ENCODE measurements around the gene TMEM253. TPM values are rescaled to one million over a fixed set of nuclear protein-coding genes. Genes with fewer than 3 reads are reported as not detected.

TMEM253 gene
- total RNA-seq, 4 donors from 2014 or later = 9.1 to 140 (median 124) TPM

GRCh38 chr14:21089877-21090193 lies 11.0 kb upstream of the TMEM253 start:
- Histone ChIP-seq H3K36me3 (peaks cover 0 to 39% (median 0%) of the 10 kb centered on the region in 3 donors), H3K4me1 (peaks cover 0 to 19% (median 0%) of the 10 kb centered on the region in 4 donors), H3K27me3 (no peaks in the 10 kb centered on the region), H3K27ac (no peak overlapping the region), H3K9me3 (no peaks in the 10 kb centered on the region), H3K4me3 (no peak overlapping the region)
- TF ChIP-seq CTCF (IDR thresholded peaks at IDR 0.05) = no peak
- TF ChIP-seq POLR2A (IDR thresholded peaks at IDR 0.05) = no peak
- DNase-seq = no peak

- no peak for DNase-seq
- no peaks in the 10 kb centered on the region for H3K9me3 ChIP-seq
- TF ChIP-seq POLR2A (IDR thresholded peaks at IDR 0.05) (no peak), CTCF (IDR thresholded peaks at IDR 0.05) (peak in 4 of 6 experiments; percentile 26 to 59 (median 54))
- no peak overlapping the region for H3K4me3 ChIP-seq
- peaks cover 0 to 19% (median 0%) of the 10 kb centered on the region in 4 donors for H3K4me1 ChIP-seq
- no peak overlapping the region for H3K27ac ChIP-seq
- H3K36me3 ChIP-seq = peaks cover 0 to 39% (median 0%) of the 10 kb centered on the region in 3 donors
- no peaks in the 10 kb centered on the region for H3K27me3 ChIP-seq
These were observed 10.5 kb upstream of the TMEM253 start for GRCh38 chr14:21090194-21090939.

GRCh38 chr14:21090940-21091663 lies 9.8 kb upstream of the TMEM253 start:
- Histone ChIP-seq H3K4me1 (peaks cover 0 to 20% (median 0%) of the 10 kb centered on the region in 4 donors), H3K36me3 (peaks cover 0 to 39% (median 0%) of the 10 kb centered on the region in 3 donors), H3K27me3 (no peaks in the 10 kb centered on the region), H3K9me3 (no peaks in the 10 kb centered on the region), H3K4me3 (no peak overlapping the region), H3K27ac (no peak overlapping the region)
- DNase-seq = no peak
- TF ChIP-seq POLR2A (IDR thresholded peaks at IDR 0.05) (no peak), CTCF (IDR thresholded peaks at IDR 0.05) (no peak)

GRCh38 chr14:21091821-21092272 lies 9.0 kb upstream of the TMEM253 start:
- Histone ChIP-seq H3K27me3 (no peaks in the 10 kb centered on the region), H3K4me1 (peaks cover 0 to 25% (median 0%) of the 10 kb centered on the region in 4 donors), H3K36me3 (peaks cover 0 to 38% (median 0%) of the 10 kb centered on the region in 3 donors), H3K9me3 (no peaks in the 10 kb centered on the region), H3K27ac (peak overlapping the region in 1 of 4 donors; percentile 36), H3K4me3 (no peak overlapping the region)
- TF ChIP-seq POLR2A (IDR thresholded peaks at IDR 0.05) (no peak), CTCF (IDR thresholded peaks at IDR 0.05) (no peak)
- DNase-seq = no peak

GRCh38 chr14:21092273-21093011 lies 8.4 kb upstream of the TMEM253 start:
- Histone ChIP-seq H3K4me1 (peaks cover 0 to 26% (median 0%) of the 10 kb centered on the region in 4 donors), H3K27ac (peak overlapping the region in 2 of 4 donors; percentile 36 to 38), H3K9me3 (no peaks in the 10 kb centered on the region), H3K4me3 (no peak overlapping the region), H3K36me3 (peaks cover 0 to 33% (median 0%) of the 10 kb centered on the region in 3 donors), H3K27me3 (no peaks in the 10 kb centered on the region)
- TF ChIP-seq POLR2A (IDR thresholded peaks at IDR 0.05) (peak in 1 of 2 donors; percentile 57), CTCF (IDR thresholded peaks at IDR 0.05) (peak; percentile 100)
- peak; percentile 81 to 94 (median 94) for DNase-seq

Data from Peyer's patch (tissue), 4 donors.